GM12878 (cell line): ENCODE results near the gene HEG1. TPM values are rescaled to one million over a fixed set of nuclear protein-coding genes. Genes with fewer than 3 reads are reported as not detected.

ENCODE experiments used
- ATAC-seq: fragments of 200-7000 bp; cut with Tn5 transposase; 3 replicates; pipeline ENCODE4 v1.9.1; 2020; ENCODE audit warnings: mild to moderate bottlenecking, moderate library complexity
- BruUV-seq: library from RNA; stranded (reverse); fragments of 400-500 nt; replicated peaks from 2 replicates; lab custom pipeline; 2021; lab: Mats Ljungman, UMichigan
- CTCF ChIA-PET: fragments of 300-600 bp; sonication (Branson Sonifier 250); formaldehyde crosslinking; extraction: SDS; loops from one replicate; lab custom pipeline; 2021; ENCODE audit warnings: inconsistent platforms; lab: Yijun Ruan, JAX
- POLR2A ChIA-PET: fragments of 350-600 bp; formaldehyde crosslinking; extraction: SDS; loops from one replicate; lab custom pipeline; 2021; ENCODE audit warnings: inconsistent platforms; lab: Charles Lee
- RAD21 ChIA-PET: fragments of 300-600 bp; sonication (Branson Sonifier 250); formaldehyde crosslinking; loops from one replicate; lab custom pipeline; 2023; ENCODE audit warnings: antibody characterized with exemption; ENCODE audit not compliant: unreplicated experiment; lab: Charles Lee
- SMC1A ChIA-PET: fragments of 300-600 bp; sonication (Branson Sonifier 250); formaldehyde crosslinking; loops from one replicate; lab custom pipeline; 2023; ENCODE audit not compliant: unreplicated experiment, uncharacterized antibody; lab: Charles Lee
- DNase-seq: peaks from one replicate; pipeline ENCODE4 v3.0.0-alpha.2; 2011; ENCODE audit warnings: low read depth, low spot score
- FAIRE-seq: peaks from 3 replicates; lab custom pipeline; 2011; peaks lifted over from hg19 to GRCh38; lab: Jason Lieb, UNC
- H2AFZ ChIP-seq: 2 replicates; pipeline ENCODE4 v1.6.0; 2011; ENCODE audit warnings: low read depth, low read length, control low read depth; ENCODE audit not compliant: control insufficient read depth
- H3K27ac ChIP-seq: 2 replicates; pipeline ENCODE4 v1.5.1; 2011; ENCODE audit warnings: control low read depth; ENCODE audit not compliant: control insufficient read depth, insufficient read depth
- H3K27me3 ChIP-seq, 2 experiments: replicated peaks in 1 of 2; 2 replicates each; pipeline versions ENCODE4 v1.6.0 to v1.6.1; 2011; ENCODE audit warnings: low read length in 1 of 2; ENCODE audit not compliant: control insufficient read depth in 2 of 2, insufficient read depth in 2 of 2
- H3K36me3 ChIP-seq, 2 experiments: 2 replicates each; pipeline ENCODE4 v1.5.1; 2011; ENCODE audit warnings: low read length in 1 of 2; ENCODE audit not compliant: control insufficient read depth in 2 of 2, insufficient read depth in 2 of 2
- H3K4me1 ChIP-seq: 2 replicates; pipeline ENCODE4 v1.6.1; 2011; ENCODE audit warnings: mild to moderate bottlenecking, low read length, moderate library complexity, mixed read lengths; ENCODE audit not compliant: control insufficient read depth, insufficient read depth
- H3K4me2 ChIP-seq: 2 replicates; pipeline ENCODE4 v1.6.0; 2011; ENCODE audit warnings: control low read depth; ENCODE audit not compliant: control insufficient read depth, insufficient read depth
- H3K4me3 ChIP-seq: fragments of 200-600 bp; sonication (generic); 2 replicates; pipeline ENCODE4 v1.5.1; 2016
- H3K79me2 ChIP-seq: 2 replicates; pipeline ENCODE4 v1.6.0; 2011; ENCODE audit warnings: low read length; ENCODE audit not compliant: control insufficient read depth, insufficient read depth
- H3K9ac ChIP-seq: 2 replicates; pipeline ENCODE4 v1.8.0; 2011; ENCODE audit warnings: low read length, control low read depth, mixed read lengths; ENCODE audit not compliant: control insufficient read depth, insufficient read depth
- H3K9me3 ChIP-seq: replicated peaks from 3 replicates; pipeline ENCODE4 v1.5.1; 2011; ENCODE audit warnings: mild to moderate bottlenecking, low read length; ENCODE audit not compliant: control insufficient read depth, insufficient read depth
- H4K20me1 ChIP-seq: 2 replicates; pipeline ENCODE4 v1.6.0; 2011; ENCODE audit not compliant: control insufficient read depth, insufficient read depth
- CBFB ChIP-seq: IDR thresholded peaks from 2 replicates; pipeline ENCODE4 v1.6.1; 2016; ENCODE audit warnings: antibody characterized with exemption, low read depth
- CREB1 ChIP-seq: IDR thresholded peaks from 2 replicates; pipeline ENCODE4 v1.6.1; 2012; ENCODE audit warnings: low read depth, mild to moderate bottlenecking, inconsistent platforms
- HDAC2 ChIP-seq: fragments of 200-600 bp; sonication (generic); IDR thresholded peaks from 2 replicates; pipeline ENCODE4 v1.6.1; 2017
- PAX5 ChIP-seq: IDR thresholded peaks from 2 replicates; pipeline ENCODE4 v1.6.1; 2011; ENCODE audit warnings: low read depth, low read length, borderline replicate concordance
- PML ChIP-seq: IDR thresholded peaks from 2 replicates; pipeline ENCODE4 v1.6.1; 2012; ENCODE audit warnings: low read length, inconsistent platforms
- POLR2AphosphoS5 ChIP-seq: IDR thresholded peaks from 2 replicates; pipeline ENCODE4 v1.6.1; 2011; ENCODE audit warnings: mild to moderate bottlenecking, low read length, inconsistent platforms
- SIN3A ChIP-seq: IDR thresholded peaks from 2 replicates; pipeline ENCODE4 v1.6.1; 2012; ENCODE audit warnings: low read depth, low read length, improper control_type of control experiment
- SP1 ChIP-seq: IDR thresholded peaks from one replicate; pipeline ENCODE4 v1.6.1; 2011; ENCODE audit warnings: low read depth, low read length
- SREBF2 ChIP-seq: IDR thresholded peaks from 2 replicates; pipeline ENCODE4 v1.6.1; 2012; ENCODE audit warnings: mild to moderate bottlenecking, low read length
- TCF12 ChIP-seq: IDR thresholded peaks from 2 replicates; pipeline ENCODE4 v1.6.1; 2011; ENCODE audit warnings: low read depth, mild to moderate bottlenecking, low read length
- YBX1 ChIP-seq: fragments of 450-650 bp; IDR thresholded peaks from 2 replicates; pipeline ENCODE4 v1.6.1; 2016; ENCODE audit warnings: antibody characterized with exemption
- ZNF217 ChIP-seq: fragments of 450-650 bp; IDR thresholded peaks from 2 replicates; pipeline ENCODE4 v1.6.1; 2017; ENCODE audit warnings: antibody characterized with exemption, mild to moderate bottlenecking
- WGBS: methylation state at CpG from one replicate; pipeline ENCODE4 v1.1.6; 2016; ENCODE audit warnings: low lambda C conversion rate; ENCODE audit not compliant: insufficient replicate concordance, insufficient coverage; ENCODE audit errors: missing lambda C conversion rate; 5-methylcytosine and 5-hydroxymethylcytosine counted together
- in situ Hi-C: fragments of 300-500 bp; cut with MboI; formaldehyde crosslinking; loops from 9 replicates; pipeline ENCODE4 v1.14.3; 2018; ENCODE audit warnings: mixed read lengths
- intact Hi-C: fragments of 100-400 bp; cut with micrococcal nuclease; formaldehyde crosslinking; loops from one replicate; pipeline ENCODE4 v1.14.2; 2022; ENCODE audit not compliant: unreplicated experiment
- polyA plus RNA-seq, 11 experiments: library from polyadenylated mRNA; depleted of rRNA in 4 of 11; unstranded in 6 of 11; stranded (reverse) in 5 of 11; fragments of >200 nt; fragmentation: Nextera tagmentation in 4 of 11; fragmentation: Illumina TruSeq in 1 of 11; extraction: Ambion mirVana in 4 of 11; extraction: Trizol in 1 of 11; gene quantifications; 1 replicate in 1 of 11; 2 replicates in 10 of 11; pipeline versions ENCODE4 v1.2.1 to v1.2.3, GENCODE V29; 2011 to 2016; ENCODE audit warnings: inconsistent platforms in 2 of 11, missing spikeins in 2 of 11, low read depth in 1 of 11
- total RNA-seq, 4 experiments: library from RNA; depleted of rRNA in 3 of 4; stranded (reverse); fragments of >200 nt in 3 of 4; fragmentation: Illumina TruSeq in 1 of 4; extraction: Trizol in 1 of 4; gene quantifications; 2 replicates each; pipeline versions ENCODE4 v1.2.1 to v1.2.3, GENCODE V29; 2013 to 2021
- TF ChIP-seq, protein P1 (sequence below): fragments of 450-650 bp; conservative IDR thresholded peaks from 2 replicates; pipeline ENCODE4 v1.6.1; 2017; ENCODE audit warnings: mild to moderate bottlenecking, moderate library complexity
- TF ChIP-seq, protein P2 (sequence below): IDR thresholded peaks from 2 replicates; pipeline ENCODE4 v1.6.1; 2012; ENCODE audit warnings: low read depth, low read length, improper control_type of control experiment
- TF ChIP-seq, protein P3 (sequence below): fragments of 450-650 bp; formaldehyde crosslinking; IDR thresholded peaks from 2 replicates; pipeline ENCODE4 v1.5.0; 2022; ENCODE audit warnings: mild to moderate bottlenecking, missing genetic modification characterization
- TF ChIP-seq, protein P4 (sequence below): IDR thresholded peaks from 2 replicates; pipeline ENCODE4 v1.6.1; 2012; ENCODE audit warnings: low read depth, low read length, improper control_type of control experiment
- TF ChIP-seq, protein P5 (sequence below): IDR thresholded peaks from 2 replicates; pipeline ENCODE4 v1.6.1; 2011; ENCODE audit warnings: low read depth, mild to moderate bottlenecking, low read length, moderate library complexity, borderline replicate concordance; ENCODE audit errors: extremely low read depth

The HEG1 gene
- total and polyA plus RNA-seq, 10 of the 15 experiments (the other 5 are each of a cell fraction or from before 2014, with no cell fraction given): 2.2 to 32.1 (median 7.6) TPM

DNA sequence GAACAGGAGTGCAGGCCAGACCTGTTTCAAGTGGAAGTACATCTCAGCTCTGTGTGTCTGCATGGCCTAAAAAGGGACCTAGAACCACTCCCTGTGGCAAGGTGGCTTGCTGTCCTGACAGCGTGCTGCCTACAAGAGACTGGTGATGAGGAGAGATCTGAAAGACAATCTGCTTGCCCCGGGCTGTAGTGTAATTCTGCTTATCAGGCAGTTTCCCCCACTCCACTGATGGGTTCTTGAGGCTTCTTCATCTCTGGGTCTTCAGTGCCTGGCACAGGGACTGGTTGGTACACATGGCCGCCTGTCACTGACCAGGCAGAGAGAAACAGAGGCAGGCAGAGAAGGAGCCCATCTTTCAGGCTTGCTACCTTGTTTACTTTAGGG lies 57.6 kb downstream of the HEG1 start:
- no peak for FAIRE-seq
- POLR2A ChIA-PET: no interaction called here
- CTCF ChIA-PET: interaction anchor here (1.1 to 7.9 kb wide), 3 partner anchors 54 to 587 kb away, joined by 3 to 56 read pairs (median 6); no protein-coding TSS in a partner anchor
- Histone ChIP-seq H3K9me3 (no peaks in the 10 kb centered on the region), H3K27me3 (no peaks in the 10 kb centered on the region), H3K79me2 (no peaks in the 10 kb centered on the region), H3K4me1 (peaks cover 5% of the 10 kb centered on the region), H3K27ac (no peak overlapping the region), H3K4me2 (no peak overlapping the region), H4K20me1 (no peaks in the 10 kb centered on the region), H3K9ac (no peak overlapping the region), H3K4me3 (no peak overlapping the region), H2AFZ (no peak overlapping the region), H3K36me3 (peaks cover 9 to 55% of the 10 kb centered on the region in 2 experiments)
- no TSS peak for BruUV-seq
- SMC1A ChIA-PET: no interaction called here
- TF ChIP-seq, protein P1, sequence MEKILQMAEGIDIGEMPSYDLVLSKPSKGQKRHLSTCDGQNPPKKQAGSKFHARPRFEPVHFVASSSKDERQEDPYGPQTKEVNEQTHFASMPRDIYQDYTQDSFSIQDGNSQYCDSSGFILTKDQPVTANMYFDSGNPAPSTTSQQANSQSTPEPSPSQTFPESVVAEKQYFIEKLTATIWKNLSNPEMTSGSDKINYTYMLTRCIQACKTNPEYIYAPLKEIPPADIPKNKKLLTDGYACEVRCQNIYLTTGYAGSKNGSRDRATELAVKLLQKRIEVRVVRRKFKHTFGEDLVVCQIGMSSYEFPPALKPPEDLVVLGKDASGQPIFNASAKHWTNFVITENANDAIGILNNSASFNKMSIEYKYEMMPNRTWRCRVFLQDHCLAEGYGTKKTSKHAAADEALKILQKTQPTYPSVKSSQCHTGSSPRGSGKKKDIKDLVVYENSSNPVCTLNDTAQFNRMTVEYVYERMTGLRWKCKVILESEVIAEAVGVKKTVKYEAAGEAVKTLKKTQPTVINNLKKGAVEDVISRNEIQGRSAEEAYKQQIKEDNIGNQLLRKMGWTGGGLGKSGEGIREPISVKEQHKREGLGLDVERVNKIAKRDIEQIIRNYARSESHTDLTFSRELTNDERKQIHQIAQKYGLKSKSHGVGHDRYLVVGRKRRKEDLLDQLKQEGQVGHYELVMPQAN: no peak
- no peak for TF ChIP-seq PML
- TF ChIP-seq, protein P2, sequence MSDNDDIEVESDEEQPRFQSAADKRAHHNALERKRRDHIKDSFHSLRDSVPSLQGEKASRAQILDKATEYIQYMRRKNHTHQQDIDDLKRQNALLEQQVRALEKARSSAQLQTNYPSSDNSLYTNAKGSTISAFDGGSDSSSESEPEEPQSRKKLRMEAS: no peak
- no peak for TF ChIP-seq TCF12
- TF ChIP-seq PAX5: no peak
- TF ChIP-seq POLR2AphosphoS5: no peak
- TF ChIP-seq, protein P3, sequence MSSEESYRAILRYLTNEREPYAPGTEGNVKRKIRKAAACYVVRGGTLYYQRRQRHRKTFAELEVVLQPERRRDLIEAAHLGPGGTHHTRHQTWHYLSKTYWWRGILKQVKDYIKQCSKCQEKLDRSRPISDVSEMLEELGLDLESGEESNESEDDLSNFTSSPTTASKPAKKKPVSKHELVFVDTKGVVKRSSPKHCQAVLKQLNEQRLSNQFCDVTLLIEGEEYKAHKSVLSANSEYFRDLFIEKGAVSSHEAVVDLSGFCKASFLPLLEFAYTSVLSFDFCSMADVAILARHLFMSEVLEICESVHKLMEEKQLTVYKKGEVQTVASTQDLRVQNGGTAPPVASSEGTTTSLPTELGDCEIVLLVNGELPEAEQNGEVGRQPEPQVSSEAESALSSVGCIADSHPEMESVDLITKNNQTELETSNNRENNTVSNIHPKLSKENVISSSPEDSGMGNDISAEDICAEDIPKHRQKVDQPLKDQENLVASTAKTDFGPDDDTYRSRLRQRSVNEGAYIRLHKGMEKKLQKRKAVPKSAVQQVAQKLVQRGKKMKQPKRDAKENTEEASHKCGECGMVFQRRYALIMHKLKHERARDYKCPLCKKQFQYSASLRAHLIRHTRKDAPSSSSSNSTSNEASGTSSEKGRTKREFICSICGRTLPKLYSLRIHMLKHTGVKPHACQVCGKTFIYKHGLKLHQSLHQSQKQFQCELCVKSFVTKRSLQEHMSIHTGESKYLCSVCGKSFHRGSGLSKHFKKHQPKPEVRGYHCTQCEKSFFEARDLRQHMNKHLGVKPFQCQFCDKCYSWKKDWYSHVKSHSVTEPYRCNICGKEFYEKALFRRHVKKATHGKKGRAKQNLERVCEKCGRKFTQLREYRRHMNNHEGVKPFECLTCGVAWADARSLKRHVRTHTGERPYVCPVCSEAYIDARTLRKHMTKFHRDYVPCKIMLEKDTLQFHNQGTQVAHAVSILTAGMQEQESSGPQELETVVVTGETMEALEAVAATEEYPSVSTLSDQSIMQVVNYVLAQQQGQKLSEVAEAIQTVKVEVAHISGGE (CRISPR knock-in tag): no peak
- no peak for TF ChIP-seq ZNF217
- TF ChIP-seq SREBF2: no peak
- no peak for TF ChIP-seq YBX1
- no peak for TF ChIP-seq HDAC2
- TF ChIP-seq, protein P4, sequence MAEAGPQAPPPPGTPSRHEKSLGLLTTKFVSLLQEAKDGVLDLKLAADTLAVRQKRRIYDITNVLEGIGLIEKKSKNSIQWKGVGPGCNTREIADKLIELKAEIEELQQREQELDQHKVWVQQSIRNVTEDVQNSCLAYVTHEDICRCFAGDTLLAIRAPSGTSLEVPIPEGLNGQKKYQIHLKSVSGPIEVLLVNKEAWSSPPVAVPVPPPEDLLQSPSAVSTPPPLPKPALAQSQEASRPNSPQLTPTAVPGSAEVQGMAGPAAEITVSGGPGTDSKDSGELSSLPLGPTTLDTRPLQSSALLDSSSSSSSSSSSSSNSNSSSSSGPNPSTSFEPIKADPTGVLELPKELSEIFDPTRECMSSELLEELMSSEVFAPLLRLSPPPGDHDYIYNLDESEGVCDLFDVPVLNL: no peak
- no peak for TF ChIP-seq CBFB
- TF ChIP-seq CREB1: no peak
- TF ChIP-seq, protein P5, sequence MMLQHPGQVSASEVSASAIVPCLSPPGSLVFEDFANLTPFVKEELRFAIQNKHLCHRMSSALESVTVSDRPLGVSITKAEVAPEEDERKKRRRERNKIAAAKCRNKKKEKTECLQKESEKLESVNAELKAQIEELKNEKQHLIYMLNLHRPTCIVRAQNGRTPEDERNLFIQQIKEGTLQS: no peak
- TF ChIP-seq SIN3A: no peak
- TF ChIP-seq SP1: no peak
- no peak for DNase-seq
- WGBS: 100% methylated on average over 3 of the region's 3 CpGs
- no peak for ATAC-seq
- in situ Hi-C loops (loop anchor here (25.0 kb wide), 1 partner anchor 439 kb away; no protein-coding TSS in a partner anchor), intact Hi-C loops (loop anchor here (10.0 kb wide), 1 partner anchor 587 kb away; no protein-coding TSS in a partner anchor)
- RAD21 ChIA-PET: interaction anchor here (1.3 kb wide), 1 partner anchor 26 kb away, joined by 3 read pairs; no protein-coding TSS in a partner anchor
